HG02885 (cell line): ENCODE results near the gene GPR179.

Experiments used
- ATAC-seq: cut with Tn5 transposase; IDR thresholded peaks from one replicate; pipeline ENCODE4 v1.9.1; 2021; ENCODE audit warnings: mild to moderate bottlenecking; ENCODE audit not compliant: unreplicated experiment, poor library complexity

The GPR179 gene

GRCh38 chr17:38344420-38344745 is 627 bp upstream of the GPR179 start:
- no peak for ATAC-seq

- no peak for ATAC-seq
These were observed 709 bp downstream of the GPR179 start for GRCh38 chr17:38342886-38343607.

GRCh38 chr17:38341035-38341721 is 2.6 kb downstream of the GPR179 start:
- ATAC-seq = no peak

GRCh38 chr17:38339891-38340290 is 3.9 kb downstream of the GPR179 start:
- no peak for ATAC-seq

GRCh38 chr17:38338535-38338934 is 5.2 kb downstream of the GPR179 start:
- ATAC-seq = no peak

GRCh38 chr17:38338053-38338452 is 5.7 kb downstream of the GPR179 start:
- ATAC-seq = no peak

- no peak for ATAC-seq
These were observed 6.9 kb downstream of the GPR179 start for GRCh38 chr17:38336838-38337237.

GRCh38 chr17:38334480-38335364 is 9.0 kb downstream of the GPR179 start:
- no peak for ATAC-seq

- no peak for ATAC-seq
These were observed 10.0 kb downstream of the GPR179 start for GRCh38 chr17:38333635-38334295.

GRCh38 chr17:38332735-38333134 is 11.0 kb downstream of the GPR179 start:
- ATAC-seq = no peak

- ATAC-seq = no peak
These were observed 12.8 kb downstream of the GPR179 start for GRCh38 chr17:38330941-38331411.

- ATAC-seq = no peak
These were observed 13.7 kb downstream of the GPR179 start for GRCh38 chr17:38329808-38330730.

- ATAC-seq = no peak
These were observed 14.5 kb downstream of the GPR179 start for GRCh38 chr17:38329284-38329683.

- no peak for ATAC-seq
These were observed 15.1 kb downstream of the GPR179 start for GRCh38 chr17:38328620-38329019.

GRCh38 chr17:38327936-38328335 is 15.8 kb downstream of the GPR179 start:
- ATAC-seq = no peak

GRCh38 chr17:38326996-38327792 is 16.6 kb downstream of the GPR179 start:
- no peak for ATAC-seq

- ATAC-seq = no peak
These were observed 18.4 kb downstream of the GPR179 start for GRCh38 chr17:38325221-38325851.

GRCh38 chr17:38324772-38325171 is 19.0 kb downstream of the GPR179 start:
- ATAC-seq = no peak
